Suprapubic skin (tissue), 3 donors: ENCODE measurements around the gene KCNT2.

ENCODE experiments used
- CTCF ChIP-seq, 2 donors: fragments of 200-600 bp in 1 of 2; fragments of 450-650 bp in 1 of 2; sonication (generic) in 1 of 2; IDR thresholded peaks; one replicate each; pipeline ENCODE4 v1.5.1; 2016 to 2019; ENCODE audit warnings: antibody characterized with exemption in 2 of 2, mild to moderate bottlenecking in 1 of 2, moderate library complexity in 1 of 2
- EP300 ChIP-seq: sonication (generic); formaldehyde crosslinking; IDR thresholded peaks from one replicate; pipeline ENCODE4 v1.6.1; 2017; ENCODE audit warnings: antibody characterized with exemption
- POLR2A ChIP-seq, 2 donors: fragments of 450-650 bp; IDR thresholded peaks; one replicate each; pipeline ENCODE4 v1.6.1; 2017; ENCODE audit warnings: antibody characterized with exemption in 2 of 2, mild to moderate bottlenecking in 2 of 2, moderate library complexity in 2 of 2

GRCh38 chr1:196412326-196412725 is 195.9 kb downstream of the KCNT2 start:
- TF ChIP-seq EP300 (no peak), CTCF (IDR thresholded peaks at IDR 0.05) (no peak), POLR2A (IDR thresholded peaks at IDR 0.05) (no peak)
